ENCODE results near the gene MTA2. TPM values are rescaled to one million over a fixed set of nuclear protein-coding genes. Genes with fewer than 3 reads are reported as not detected.

The MTA2 gene
- total and polyA plus RNA-seq, 2 donors (not counting 1 experiment from before 2014, with no cell fraction given) = 37.2 to 139 TPM

DNA sequence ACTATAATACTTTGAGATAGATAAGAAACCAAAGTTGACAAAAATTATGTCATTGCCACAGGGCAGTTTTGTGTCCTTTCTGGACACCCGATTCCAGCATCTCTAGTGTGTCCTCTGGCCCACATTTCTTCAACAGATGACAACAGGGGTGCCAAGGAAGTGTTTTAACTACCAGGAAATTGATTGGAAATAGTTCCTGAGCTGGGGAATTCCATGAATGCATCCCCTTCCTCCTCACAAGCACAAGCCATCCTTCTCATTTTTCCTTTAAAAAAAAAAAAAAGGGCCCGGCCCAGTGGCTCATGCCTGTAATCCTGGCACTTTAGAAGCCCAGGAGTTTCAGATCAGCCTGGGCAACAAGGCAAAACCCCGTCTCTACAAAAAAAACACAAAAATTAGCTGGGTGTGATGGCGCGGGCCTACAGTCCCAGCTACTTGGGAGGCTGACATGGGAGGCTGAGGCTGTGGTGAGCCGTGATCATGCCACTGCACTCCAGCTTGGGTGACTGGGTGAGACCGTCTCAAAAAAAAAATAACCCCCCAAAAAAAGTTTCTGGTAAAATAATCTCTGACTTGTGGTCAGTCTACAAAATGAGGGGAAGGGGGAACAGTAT, 20.9 kb upstream of the MTA2 start:
- POLR2A ChIA-PET = interaction anchor here (0.6 to 3.6 kb wide), 12 partner anchors 15 to 229 kb away, joined by 3 to 33 read pairs (median 6); partner anchors contain the start of genes BSCL2, C11orf98, CSKMT and GNG3
- peak overlapping the region; percentile 90 for H3K27ac Mint-ChIP-seq

More for the DNA sequence above, 20.9 kb upstream of the MTA2 start:
- DNase-seq (no peak), ATAC-seq (ENCODE audit: low read depth) (no peak)
- peaks cover 11 to 19% of the 10 kb centered on the region in 2 donors for H3K4me1 ChIP-seq (ENCODE audit: control insufficient read depth in 2 of 2, insufficient read depth in 2 of 2, low read length in 2 of 2)
- peak overlapping the region; percentile 85 for H2AFZ ChIP-seq (ENCODE audit: insufficient read depth, low read depth, low read length, poor library complexity, severe bottlenecking)
- CTCF ChIA-PET = interaction anchor here (0.6 to 4.4 kb wide), 14 partner anchors 8 to 258 kb away, joined by 3 to 35 read pairs (median 4); partner anchors contain the start of genes C11orf98, CSKMT, EML3 and LBHD1
- no peaks in the 10 kb centered on the region for H4K20me1 ChIP-seq (ENCODE audit: control insufficient read depth, insufficient read depth, low read length, poor library complexity, severe bottlenecking)
- TF ChIP-seq, protein P1, sequence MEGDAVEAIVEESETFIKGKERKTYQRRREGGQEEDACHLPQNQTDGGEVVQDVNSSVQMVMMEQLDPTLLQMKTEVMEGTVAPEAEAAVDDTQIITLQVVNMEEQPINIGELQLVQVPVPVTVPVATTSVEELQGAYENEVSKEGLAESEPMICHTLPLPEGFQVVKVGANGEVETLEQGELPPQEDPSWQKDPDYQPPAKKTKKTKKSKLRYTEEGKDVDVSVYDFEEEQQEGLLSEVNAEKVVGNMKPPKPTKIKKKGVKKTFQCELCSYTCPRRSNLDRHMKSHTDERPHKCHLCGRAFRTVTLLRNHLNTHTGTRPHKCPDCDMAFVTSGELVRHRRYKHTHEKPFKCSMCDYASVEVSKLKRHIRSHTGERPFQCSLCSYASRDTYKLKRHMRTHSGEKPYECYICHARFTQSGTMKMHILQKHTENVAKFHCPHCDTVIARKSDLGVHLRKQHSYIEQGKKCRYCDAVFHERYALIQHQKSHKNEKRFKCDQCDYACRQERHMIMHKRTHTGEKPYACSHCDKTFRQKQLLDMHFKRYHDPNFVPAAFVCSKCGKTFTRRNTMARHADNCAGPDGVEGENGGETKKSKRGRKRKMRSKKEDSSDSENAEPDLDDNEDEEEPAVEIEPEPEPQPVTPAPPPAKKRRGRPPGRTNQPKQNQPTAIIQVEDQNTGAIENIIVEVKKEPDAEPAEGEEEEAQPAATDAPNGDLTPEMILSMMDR (IDR thresholded peaks at IDR 0.05) = no peak
- TF ChIP-seq EZH2 (IDR thresholded peaks at IDR 0.05; ENCODE audit: borderline replicate concordance, insufficient read depth, low read depth, low read length, poor library complexity, severe bottlenecking) = no peak
- intact Hi-C loops (cut with micrococcal nuclease) = loop anchor here (1.0 to 2.0 kb wide), 8 partner anchors 10 to 139 kb away; partner anchors contain the start of genes C11orf98, CSKMT, EML3 and GANAB
- H3K4me2 ChIP-seq (replicated peaks; ENCODE audit: low read depth, low read length, poor library complexity, severe bottlenecking) = peak overlapping the region; percentile 92
- H3K27ac ChIP-seq (ENCODE audit: low read length in 2 of 2) = peak overlapping the region; percentile 88 to 98
- H3K36me3 ChIP-seq (replicated peaks in 1 of 2; ENCODE audit: control extremely low read depth in 1 of 2, control insufficient read depth in 1 of 2, extremely low read depth in 1 of 2, insufficient read depth in 2 of 2, low read length in 1 of 2) = peaks cover 7 to 27% of the 10 kb centered on the region in 2 experiments
- no peaks in the 10 kb centered on the region for H3K9me3 Mint-ChIP-seq (ENCODE audit: insufficient read depth)
- H3K4me3 Mint-ChIP-seq = peak overlapping the region; percentile 98
- H3K4me3 ChIP-seq (ENCODE audit: control extremely low read depth in 1 of 5, extremely low read depth in 1 of 5, insufficient read depth in 1 of 5, low read depth in 2 of 5, low read length in 4 of 5) = peak overlapping the region in 1 of 5 experiments; percentile 80
- H3K9me3 ChIP-seq (ENCODE audit: control extremely low read depth in 1 of 3, control insufficient read depth in 2 of 3, insufficient read depth in 1 of 3, low read length in 2 of 3) = no peaks in the 10 kb centered on the region
- no peaks in the 10 kb centered on the region for H3K27me3 ChIP-seq (replicated peaks in 1 of 4; ENCODE audit: control extremely low read depth in 1 of 4, control insufficient read depth in 3 of 4, insufficient read depth in 4 of 4, low read length in 3 of 4)
- 83% methylated on average over 1 of the region's 7 CpGs for WGBS (ENCODE audit: insufficient coverage)
- peaks cover 23% of the 10 kb centered on the region for H3K4me1 Mint-ChIP-seq
- peaks cover 13% of the 10 kb centered on the region for H3K79me2 ChIP-seq (ENCODE audit: control insufficient read depth, insufficient read depth, low read length)
- peak overlapping the region; percentile 93 for H3K9ac ChIP-seq (ENCODE audit: low read length)
- H3K27me3 Mint-ChIP-seq = no peaks in the 10 kb centered on the region

Data from B cell (primary cell).